IPS-18a (cell line): ENCODE results near the gene CCDC149.

Experiments used
- H3K27ac ChIP-seq: one replicate; pipeline ENCODE4 v1.5.1; 2013; ENCODE audit warnings: low read length
- H3K27me3 ChIP-seq: one replicate; pipeline ENCODE4 v1.6.1; 2013; ENCODE audit warnings: mild to moderate bottlenecking, low read length; ENCODE audit not compliant: control insufficient read depth, insufficient read depth
- H3K36me3 ChIP-seq: one replicate; pipeline ENCODE4 v1.6.1; 2013; ENCODE audit warnings: low read depth, low read length; ENCODE audit not compliant: control insufficient read depth
- H3K4me1 ChIP-seq: one replicate; pipeline ENCODE4 v1.6.1; 2013; ENCODE audit warnings: low read depth, low read length; ENCODE audit not compliant: control insufficient read depth
- H3K4me3 ChIP-seq: one replicate; pipeline ENCODE4 v1.5.1; 2013; ENCODE audit warnings: low read length
- H3K9ac ChIP-seq: one replicate; pipeline ENCODE4 v1.6.1; 2013; ENCODE audit warnings: mild to moderate bottlenecking, low read length, moderate library complexity
- H3K9me3 ChIP-seq: one replicate; pipeline ENCODE4 v1.6.1; 2013; ENCODE audit warnings: low read depth, low read length; ENCODE audit not compliant: control insufficient read depth

CCDC149 gene

GRCh38 chr4:24912252-24913118 is at the start of gene CCDC149:
CCDC149 (minus strand) TSS chr4:24913042; CDS start chr4:24912864, 178 bp downstream.
- Histone ChIP-seq H3K27ac (no peak within 1 kb of the TSS), H3K4me3 (peak within 1 kb of the TSS; percentile 59), H3K9ac (peak within 1 kb of the TSS; percentile 65), H3K36me3 (no peaks in the 10 kb centered on the region), H3K4me1 (peaks cover 9% of the 10 kb centered on the region), H3K9me3 (no peaks in the 10 kb centered on the region), H3K27me3 (peaks cover 25% of the 10 kb centered on the region)

DNA sequence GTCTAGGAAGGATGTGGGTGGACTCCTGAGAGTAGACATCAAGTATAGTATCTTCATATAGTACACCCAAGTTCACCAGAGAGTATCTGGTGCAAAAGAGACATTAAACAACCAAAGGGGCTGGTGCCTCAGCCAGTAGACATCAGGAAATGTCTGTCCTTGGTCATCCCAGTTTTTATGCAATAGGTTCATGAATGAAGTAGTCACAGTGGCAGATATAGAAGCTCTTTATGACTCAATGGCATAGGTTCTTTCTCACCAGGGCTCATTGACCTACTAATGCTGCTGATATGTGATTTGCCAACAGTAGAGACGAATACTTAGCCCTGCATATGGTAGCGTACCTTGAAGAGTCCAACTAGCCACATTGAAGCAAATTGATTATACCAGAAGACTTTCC is 45.0 kb upstream of the CCDC149 start:
- peaks cover 7% of the 10 kb centered on the region for H3K4me1 ChIP-seq
- H3K9ac ChIP-seq, result no peak overlapping the region
- H3K27ac ChIP-seq, result no peak overlapping the region
- H3K9me3 ChIP-seq, result peaks cover under 1% of the 10 kb centered on the region
- H3K4me3 ChIP-seq, result no peak overlapping the region
- H3K36me3 ChIP-seq, result no peaks in the 10 kb centered on the region
- no peaks in the 10 kb centered on the region for H3K27me3 ChIP-seq

GRCh38 chr4:24956763-24957162 is 43.9 kb upstream of the CCDC149 start:
- Histone ChIP-seq H3K4me1 (peaks cover 7% of the 10 kb centered on the region), H3K27me3 (no peaks in the 10 kb centered on the region), H3K36me3 (no peaks in the 10 kb centered on the region), H3K9me3 (no peaks in the 10 kb centered on the region), H3K9ac (no peak overlapping the region), H3K27ac (no peak overlapping the region), H3K4me3 (no peak overlapping the region)

DNA sequence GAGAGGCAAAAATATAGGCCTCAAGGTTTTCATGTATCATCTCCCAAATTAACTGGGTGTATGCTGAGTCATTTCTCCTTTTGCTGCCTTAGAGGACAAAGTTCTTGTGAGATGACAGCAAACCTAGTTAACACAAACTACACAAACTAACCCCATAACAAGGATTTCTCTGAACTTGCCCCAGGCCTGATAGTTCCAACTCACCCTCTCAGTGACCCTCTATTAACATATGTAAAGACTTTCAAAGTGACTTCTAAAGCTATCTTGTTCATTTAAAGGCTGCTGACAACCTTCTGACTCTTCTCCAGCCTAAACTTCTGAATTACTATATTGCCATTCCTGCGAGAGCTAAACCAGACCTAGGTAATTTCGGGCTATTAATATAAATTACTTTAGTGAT is 43.2 kb upstream of the CCDC149 start:
- H3K27me3 ChIP-seq, result no peaks in the 10 kb centered on the region
- H3K27ac ChIP-seq, result no peak overlapping the region
- H3K36me3 ChIP-seq, result no peaks in the 10 kb centered on the region
- H3K9me3 ChIP-seq, result no peaks in the 10 kb centered on the region
- H3K9ac ChIP-seq, result no peak overlapping the region
- H3K4me1 ChIP-seq, result peaks cover 7% of the 10 kb centered on the region
- H3K4me3 ChIP-seq, result no peak overlapping the region

- H3K36me3 ChIP-seq, result no peaks in the 10 kb centered on the region
- no peak overlapping the region for H3K27ac ChIP-seq
- peaks cover 7% of the 10 kb centered on the region for H3K4me1 ChIP-seq
- no peak overlapping the region for H3K9ac ChIP-seq
- H3K27me3 ChIP-seq, result no peaks in the 10 kb centered on the region
- H3K9me3 ChIP-seq, result no peaks in the 10 kb centered on the region
- no peak overlapping the region for H3K4me3 ChIP-seq
Observed at GRCh38 chr4:24952667-24953066, 39.8 kb upstream of the CCDC149 start.

DNA sequence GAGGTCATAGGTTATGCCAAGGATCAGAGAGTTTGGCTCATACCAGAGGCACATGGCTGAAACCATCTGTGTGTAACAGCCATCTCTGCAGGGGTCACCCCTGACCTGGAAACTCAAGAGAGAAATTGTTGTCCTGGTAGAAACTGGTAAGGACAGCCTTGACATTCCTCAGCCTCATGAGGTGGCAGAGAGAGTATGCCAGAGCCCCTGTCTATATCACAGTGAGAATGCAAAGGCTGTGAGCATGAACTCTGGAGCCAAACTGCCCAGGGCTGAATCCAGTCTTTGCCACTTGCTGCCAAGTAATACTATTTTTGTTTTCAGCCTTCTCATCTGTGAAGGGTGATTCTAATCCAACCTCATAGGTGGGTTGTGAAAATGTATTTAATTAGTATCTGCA is 37.1 kb upstream of the CCDC149 start:
- Histone ChIP-seq H3K36me3 (no peaks in the 10 kb centered on the region), H3K4me1 (no peaks in the 10 kb centered on the region), H3K9me3 (no peaks in the 10 kb centered on the region), H3K9ac (no peak overlapping the region), H3K27me3 (no peaks in the 10 kb centered on the region), H3K4me3 (no peak overlapping the region), H3K27ac (no peak overlapping the region)

DNA sequence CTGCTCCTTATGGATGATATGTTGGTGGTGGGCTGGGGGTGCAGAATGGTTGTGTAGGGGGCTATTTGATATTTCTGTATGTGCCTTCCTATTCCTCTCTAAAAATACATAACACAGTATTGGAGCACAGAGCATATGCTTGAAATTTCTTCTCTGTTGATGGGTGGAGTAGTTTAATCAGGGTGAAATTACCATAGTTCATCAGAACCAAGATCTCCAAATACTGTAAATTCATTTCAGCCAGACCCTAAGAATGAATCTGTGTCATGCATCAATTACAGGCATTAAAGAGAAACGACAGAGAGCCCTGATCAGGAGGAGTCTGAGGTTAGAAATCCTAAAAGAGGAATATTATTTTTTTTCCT is 25.1 kb upstream of the CCDC149 start:
- Histone ChIP-seq H3K36me3 (no peaks in the 10 kb centered on the region), H3K27me3 (no peaks in the 10 kb centered on the region), H3K4me3 (no peak overlapping the region), H3K9me3 (peaks cover 12% of the 10 kb centered on the region), H3K4me1 (no peaks in the 10 kb centered on the region), H3K9ac (no peak overlapping the region), H3K27ac (no peak overlapping the region)

DNA sequence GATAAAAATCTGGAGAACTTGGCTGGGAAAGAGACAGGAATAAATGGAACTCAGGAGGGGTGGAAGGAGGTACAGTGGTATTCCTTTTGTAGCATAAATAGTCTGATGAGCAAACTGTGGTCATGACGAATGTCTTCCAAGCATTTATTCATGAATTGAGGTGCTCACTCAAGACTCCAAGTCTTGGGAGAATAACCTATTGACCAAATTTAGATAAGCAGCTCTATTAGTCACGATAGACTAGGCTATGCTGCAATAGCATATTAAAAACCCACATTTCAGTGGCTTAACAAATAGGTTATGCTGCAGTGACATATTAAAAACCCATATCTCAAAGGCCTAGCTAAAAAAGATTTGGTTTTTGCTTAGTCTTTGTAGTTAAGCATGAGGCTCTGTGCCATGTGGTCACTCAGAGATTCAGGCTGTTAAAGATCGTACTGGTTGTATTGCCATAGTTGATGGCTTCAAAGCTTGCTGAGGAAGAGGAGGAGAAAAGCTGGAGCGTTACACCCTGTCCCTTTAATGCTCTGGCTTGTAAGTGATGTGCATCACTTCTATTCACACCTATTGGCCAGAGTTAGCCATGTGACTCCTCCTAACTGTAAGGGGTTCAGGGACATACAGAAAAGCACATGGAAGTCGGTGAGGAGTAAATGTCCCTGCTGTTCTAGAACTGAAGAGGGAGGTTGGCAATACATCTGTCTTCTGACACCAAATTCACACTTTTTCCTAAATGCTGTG is 24.5 kb upstream of the CCDC149 start:
- Histone ChIP-seq H3K4me3 (no peak overlapping the region), H3K4me1 (no peaks in the 10 kb centered on the region), H3K36me3 (no peaks in the 10 kb centered on the region), H3K27ac (no peak overlapping the region), H3K27me3 (no peaks in the 10 kb centered on the region), H3K9me3 (peaks cover 12% of the 10 kb centered on the region), H3K9ac (no peak overlapping the region)

GRCh38 chr4:24935856-24936255 is 23.0 kb upstream of the CCDC149 start:
- no peaks in the 10 kb centered on the region for H3K27me3 ChIP-seq
- H3K27ac ChIP-seq, result no peak overlapping the region
- no peaks in the 10 kb centered on the region for H3K4me1 ChIP-seq
- no peak overlapping the region for H3K4me3 ChIP-seq
- H3K9me3 ChIP-seq, result peaks cover 12% of the 10 kb centered on the region
- H3K36me3 ChIP-seq, result no peaks in the 10 kb centered on the region
- H3K9ac ChIP-seq, result no peak overlapping the region

- peaks cover 12% of the 10 kb centered on the region for H3K9me3 ChIP-seq
- H3K4me3 ChIP-seq, result no peak overlapping the region
- H3K36me3 ChIP-seq, result no peaks in the 10 kb centered on the region
- H3K4me1 ChIP-seq, result no peaks in the 10 kb centered on the region
- H3K27me3 ChIP-seq, result no peaks in the 10 kb centered on the region
- H3K9ac ChIP-seq, result no peak overlapping the region
- H3K27ac ChIP-seq, result no peak overlapping the region
Observed at GRCh38 chr4:24934311-24934710, 21.5 kb upstream of the CCDC149 start.

DNA sequence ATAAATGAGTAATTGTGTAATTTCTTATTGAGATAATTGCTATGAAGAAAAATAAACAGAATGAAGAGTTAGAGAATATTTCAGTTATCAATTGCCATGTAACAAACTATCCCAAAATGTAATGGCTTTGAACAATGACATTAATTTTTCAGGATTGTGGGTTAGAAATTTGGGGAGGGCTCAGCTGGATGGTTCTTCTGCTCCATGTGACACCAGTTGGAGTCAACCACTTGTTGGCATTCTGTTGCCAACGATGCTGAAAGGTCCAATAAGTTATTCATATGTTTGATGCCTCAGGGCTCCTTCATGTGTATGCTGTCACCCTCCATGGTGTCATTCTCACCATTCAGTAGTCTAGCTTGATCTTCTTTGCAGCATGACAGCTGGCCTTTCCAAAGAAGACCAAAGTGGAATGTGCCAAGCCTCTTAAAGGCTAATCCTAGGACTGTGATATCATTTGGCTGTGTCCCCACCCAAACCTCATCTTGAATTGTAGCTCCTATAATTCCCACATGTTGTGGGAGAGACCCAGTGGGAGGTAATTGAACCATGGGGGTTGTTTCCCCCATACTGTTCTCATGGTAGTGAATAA is 20.9 kb upstream of the CCDC149 start:
- Histone ChIP-seq H3K27ac (no peak overlapping the region), H3K9ac (no peak overlapping the region), H3K4me3 (no peak overlapping the region), H3K27me3 (no peaks in the 10 kb centered on the region), H3K9me3 (peaks cover 12% of the 10 kb centered on the region), H3K4me1 (no peaks in the 10 kb centered on the region), H3K36me3 (no peaks in the 10 kb centered on the region)
